ENCODE results near the gene MEGF9.

DNA sequence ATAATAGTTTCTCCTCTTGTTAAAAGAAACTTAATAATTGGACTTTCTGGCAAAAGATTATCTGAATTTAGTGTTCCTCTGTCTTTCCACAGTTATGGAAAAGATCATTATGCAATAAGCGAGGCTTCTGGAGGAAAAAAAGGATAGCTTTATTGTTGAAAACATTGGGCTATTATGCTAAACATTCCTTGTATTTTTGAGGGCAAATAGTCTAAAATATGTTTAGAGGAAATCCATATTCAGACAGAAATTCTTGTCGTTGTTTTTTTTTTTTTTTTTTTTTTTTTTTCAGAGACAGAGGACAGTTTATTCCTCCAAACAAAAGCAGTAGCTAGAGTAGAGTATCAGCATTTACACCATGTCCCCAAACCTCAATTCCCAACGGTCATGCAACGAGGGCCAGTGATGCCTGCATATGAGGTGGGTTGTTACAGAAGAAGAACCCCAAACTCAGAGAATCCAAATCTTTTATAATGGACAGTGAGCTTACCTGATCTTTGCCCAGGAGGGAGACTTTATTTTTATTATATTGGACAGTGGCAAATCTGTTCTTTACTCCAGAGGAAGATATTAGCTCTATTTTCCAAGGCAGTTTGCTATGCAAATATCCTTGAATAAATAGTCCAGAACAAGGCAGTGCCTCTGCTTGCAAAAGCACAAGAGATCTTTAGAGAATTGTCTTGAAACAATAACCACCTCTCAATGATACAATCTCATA is 85.9 kb downstream of the MEGF9 start:
- TF ChIP-seq POLR2A (IDR thresholded peaks at IDR 0.05) (no peak), POLR2AphosphoS5 (IDR thresholded peaks at IDR 0.05) (no peak)
- TF ChIP-seq, protein P1, sequence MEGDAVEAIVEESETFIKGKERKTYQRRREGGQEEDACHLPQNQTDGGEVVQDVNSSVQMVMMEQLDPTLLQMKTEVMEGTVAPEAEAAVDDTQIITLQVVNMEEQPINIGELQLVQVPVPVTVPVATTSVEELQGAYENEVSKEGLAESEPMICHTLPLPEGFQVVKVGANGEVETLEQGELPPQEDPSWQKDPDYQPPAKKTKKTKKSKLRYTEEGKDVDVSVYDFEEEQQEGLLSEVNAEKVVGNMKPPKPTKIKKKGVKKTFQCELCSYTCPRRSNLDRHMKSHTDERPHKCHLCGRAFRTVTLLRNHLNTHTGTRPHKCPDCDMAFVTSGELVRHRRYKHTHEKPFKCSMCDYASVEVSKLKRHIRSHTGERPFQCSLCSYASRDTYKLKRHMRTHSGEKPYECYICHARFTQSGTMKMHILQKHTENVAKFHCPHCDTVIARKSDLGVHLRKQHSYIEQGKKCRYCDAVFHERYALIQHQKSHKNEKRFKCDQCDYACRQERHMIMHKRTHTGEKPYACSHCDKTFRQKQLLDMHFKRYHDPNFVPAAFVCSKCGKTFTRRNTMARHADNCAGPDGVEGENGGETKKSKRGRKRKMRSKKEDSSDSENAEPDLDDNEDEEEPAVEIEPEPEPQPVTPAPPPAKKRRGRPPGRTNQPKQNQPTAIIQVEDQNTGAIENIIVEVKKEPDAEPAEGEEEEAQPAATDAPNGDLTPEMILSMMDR (IDR thresholded peaks at IDR 0.05): no peak
